Panc1 (cell line): ENCODE measurements around the gene C1orf116. TPM values are rescaled to one million over a fixed set of nuclear protein-coding genes. Genes with fewer than 3 reads are reported as not detected.

Source experiments
- ATAC-seq: fragments of 200-7000 bp; cut with Tn5 transposase; 2 replicates; pipeline ENCODE4 v1.9.1; 2020; ENCODE audit warnings: mild to moderate bottlenecking, moderate library complexity
- BruUV-seq: library from RNA; stranded (reverse); fragments of 400-500 nt; replicated peaks from 2 replicates; lab custom pipeline; 2021; lab: Mats Ljungman, UMichigan
- CTCF ChIA-PET: fragments of 300-600 bp; sonication (Branson Sonifier 250); formaldehyde crosslinking; loops from one replicate; lab custom pipeline; 2022; ENCODE audit warnings: antibody characterized with exemption; lab: Charles Lee
- POLR2A ChIA-PET: fragments of 300-600 bp; sonication (Branson Sonifier 250); formaldehyde crosslinking; loops from one replicate; lab custom pipeline; 2022; ENCODE audit warnings: antibody characterized with exemption; lab: Charles Lee
- DNase-seq: peaks from one replicate; pipeline ENCODE4 v3.0.0-alpha.2; 2010; ENCODE audit warnings: low read depth, low spot score
- H3K27ac ChIP-seq: 2 replicates; pipeline ENCODE4 v1.5.1; 2011; ENCODE audit warnings: mild to moderate bottlenecking, low read length, inconsistent platforms
- H3K27me3 ChIP-seq: fragments of 200-500 bp; sonication (Bioruptor generic); 2 replicates; pipeline ENCODE4 v1.6.0; 2014; ENCODE audit warnings: low read length, inconsistent platforms; ENCODE audit not compliant: control insufficient read depth, insufficient read depth
- H3K36me3 ChIP-seq: fragments of 200-500 bp; sonication (Bioruptor generic); 2 replicates; pipeline ENCODE4 v1.5.1; 2014; ENCODE audit warnings: inconsistent platforms, mild to moderate bottlenecking, low read length, moderate library complexity; ENCODE audit not compliant: control insufficient read depth, insufficient read depth
- H3K4me1 ChIP-seq: 2 replicates; pipeline ENCODE4 v1.5.1; 2011; ENCODE audit warnings: inconsistent platforms, mild to moderate bottlenecking, low read length, moderate library complexity; ENCODE audit not compliant: control insufficient read depth, insufficient read depth
- H3K4me3 ChIP-seq, 2 experiments: 2 replicates each; pipeline ENCODE4 v1.5.1; 2011 to 2012; ENCODE audit warnings: low read depth in 2 of 2, low read length in 2 of 2, mild to moderate bottlenecking in 2 of 2, inconsistent platforms in 1 of 2, moderate library complexity in 1 of 2
- H3K9me3 ChIP-seq: fragments of 200-500 bp; sonication (Bioruptor generic); 2 replicates; pipeline ENCODE4 v1.5.1; 2014; ENCODE audit warnings: low read depth, mild to moderate bottlenecking, inconsistent platforms, low read length, moderate library complexity; ENCODE audit not compliant: control insufficient read depth, insufficient read depth
- POLR2AphosphoS5 ChIP-seq: IDR thresholded peaks from 2 replicates; pipeline ENCODE4 v1.6.1; 2012; ENCODE audit warnings: mild to moderate bottlenecking, low read depth, low read length, moderate library complexity
- SIN3A ChIP-seq: IDR thresholded peaks from 2 replicates; pipeline ENCODE4 v1.6.1; 2012; ENCODE audit warnings: low read depth, mild to moderate bottlenecking, low read length, moderate library complexity, borderline replicate concordance; ENCODE audit not compliant: insufficient read depth
- TCF7L2 ChIP-seq: IDR thresholded peaks from 2 replicates; pipeline ENCODE4 v1.6.1; 2011; ENCODE audit warnings: mild to moderate bottlenecking, low read depth, low read length, inconsistent platforms
- in situ Hi-C: cut with HindIII; loops from 2 replicates; pipeline ENCODE4 v1.10.0; 2016; ENCODE audit warnings: low sequenced_read_pairs, low pct_unique_long_range_greater_than_20kb
- intact Hi-C: fragments of 100-400 bp; cut with micrococcal nuclease; formaldehyde crosslinking; loops from one replicate; pipeline ENCODE4 v1.10.0; 2022; ENCODE audit not compliant: unreplicated experiment
- total RNA-seq: library from RNA; stranded (reverse); gene quantifications from one replicate; pipeline ENCODE4 v1.2.1, GENCODE V29; 2021; ENCODE audit not compliant: unreplicated experiment
- TF ChIP-seq, protein P1 (sequence below), 2 experiments: IDR thresholded peaks; 2 replicates each; pipeline ENCODE4 v1.6.1; 2011 to 2012; ENCODE audit warnings: low read depth in 2 of 2, control low read depth in 1 of 2, low read length in 1 of 2, mild to moderate bottlenecking in 1 of 2, moderate library complexity in 1 of 2; ENCODE audit not compliant: insufficient read depth in 1 of 2
- TF ChIP-seq, protein P2 (sequence below): fragments of 450-650 bp; IDR thresholded peaks from 2 replicates; pipeline ENCODE4 v1.5.1; 2017; ENCODE audit warnings: mild to moderate bottlenecking

Gene C1orf116
- total RNA-seq, 1 experiment from 2014 or later, result 0.08 TPM

DNA sequence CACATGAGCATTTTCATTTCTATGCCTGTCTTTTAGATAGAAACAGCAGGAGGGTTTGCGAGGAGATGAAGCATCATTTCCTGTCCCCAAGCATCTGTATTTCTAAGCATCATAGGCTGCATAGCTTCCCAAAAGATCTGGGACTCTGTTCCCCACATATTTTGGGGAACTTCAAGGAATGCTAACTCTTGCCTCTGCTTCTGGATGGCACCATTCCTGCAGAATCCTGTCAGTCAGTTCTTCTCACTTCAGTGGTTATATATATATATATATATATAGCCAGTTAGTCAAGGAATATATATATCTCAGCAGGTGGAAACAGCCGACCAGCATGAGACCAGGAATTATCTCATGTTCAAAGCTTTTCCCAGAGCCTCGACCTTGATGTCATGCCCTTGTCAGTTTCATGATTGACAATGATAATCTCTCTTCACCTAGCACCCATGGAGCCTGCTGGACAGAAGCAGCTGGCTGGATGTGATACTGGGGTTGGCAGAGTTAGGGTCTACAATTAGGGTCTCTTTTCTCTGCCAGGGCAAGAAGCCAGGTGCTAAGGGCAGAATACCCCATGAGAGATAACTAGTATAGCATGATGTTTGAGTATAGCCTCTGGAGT, 22.9 kb upstream of the C1orf116 start:
- Histone ChIP-seq H3K27me3 (no peaks in the 10 kb centered on the region), H3K4me3 (no peak overlapping the region), H3K36me3 (peaks cover 3% of the 10 kb centered on the region), H3K27ac (no peak overlapping the region), H3K9me3 (no peaks in the 10 kb centered on the region), H3K4me1 (peaks cover 12% of the 10 kb centered on the region)
- POLR2A ChIA-PET, result interaction anchor here (0.7 kb wide), 1 partner anchor 443 kb away, joined by 4 read pairs; no protein-coding TSS in a partner anchor
- TF ChIP-seq, protein P1, sequence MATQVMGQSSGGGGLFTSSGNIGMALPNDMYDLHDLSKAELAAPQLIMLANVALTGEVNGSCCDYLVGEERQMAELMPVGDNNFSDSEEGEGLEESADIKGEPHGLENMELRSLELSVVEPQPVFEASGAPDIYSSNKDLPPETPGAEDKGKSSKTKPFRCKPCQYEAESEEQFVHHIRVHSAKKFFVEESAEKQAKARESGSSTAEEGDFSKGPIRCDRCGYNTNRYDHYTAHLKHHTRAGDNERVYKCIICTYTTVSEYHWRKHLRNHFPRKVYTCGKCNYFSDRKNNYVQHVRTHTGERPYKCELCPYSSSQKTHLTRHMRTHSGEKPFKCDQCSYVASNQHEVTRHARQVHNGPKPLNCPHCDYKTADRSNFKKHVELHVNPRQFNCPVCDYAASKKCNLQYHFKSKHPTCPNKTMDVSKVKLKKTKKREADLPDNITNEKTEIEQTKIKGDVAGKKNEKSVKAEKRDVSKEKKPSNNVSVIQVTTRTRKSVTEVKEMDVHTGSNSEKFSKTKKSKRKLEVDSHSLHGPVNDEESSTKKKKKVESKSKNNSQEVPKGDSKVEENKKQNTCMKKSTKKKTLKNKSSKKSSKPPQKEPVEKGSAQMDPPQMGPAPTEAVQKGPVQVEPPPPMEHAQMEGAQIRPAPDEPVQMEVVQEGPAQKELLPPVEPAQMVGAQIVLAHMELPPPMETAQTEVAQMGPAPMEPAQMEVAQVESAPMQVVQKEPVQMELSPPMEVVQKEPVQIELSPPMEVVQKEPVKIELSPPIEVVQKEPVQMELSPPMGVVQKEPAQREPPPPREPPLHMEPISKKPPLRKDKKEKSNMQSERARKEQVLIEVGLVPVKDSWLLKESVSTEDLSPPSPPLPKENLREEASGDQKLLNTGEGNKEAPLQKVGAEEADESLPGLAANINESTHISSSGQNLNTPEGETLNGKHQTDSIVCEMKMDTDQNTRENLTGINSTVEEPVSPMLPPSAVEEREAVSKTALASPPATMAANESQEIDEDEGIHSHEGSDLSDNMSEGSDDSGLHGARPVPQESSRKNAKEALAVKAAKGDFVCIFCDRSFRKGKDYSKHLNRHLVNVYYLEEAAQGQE (IDR thresholded peaks at IDR 0.05; ENCODE audit: insufficient read depth in 1 of 2, low read depth in 2 of 2, low read length in 1 of 2), result no peak
- no peak for TF ChIP-seq POLR2AphosphoS5
- TF ChIP-seq, protein P2, sequence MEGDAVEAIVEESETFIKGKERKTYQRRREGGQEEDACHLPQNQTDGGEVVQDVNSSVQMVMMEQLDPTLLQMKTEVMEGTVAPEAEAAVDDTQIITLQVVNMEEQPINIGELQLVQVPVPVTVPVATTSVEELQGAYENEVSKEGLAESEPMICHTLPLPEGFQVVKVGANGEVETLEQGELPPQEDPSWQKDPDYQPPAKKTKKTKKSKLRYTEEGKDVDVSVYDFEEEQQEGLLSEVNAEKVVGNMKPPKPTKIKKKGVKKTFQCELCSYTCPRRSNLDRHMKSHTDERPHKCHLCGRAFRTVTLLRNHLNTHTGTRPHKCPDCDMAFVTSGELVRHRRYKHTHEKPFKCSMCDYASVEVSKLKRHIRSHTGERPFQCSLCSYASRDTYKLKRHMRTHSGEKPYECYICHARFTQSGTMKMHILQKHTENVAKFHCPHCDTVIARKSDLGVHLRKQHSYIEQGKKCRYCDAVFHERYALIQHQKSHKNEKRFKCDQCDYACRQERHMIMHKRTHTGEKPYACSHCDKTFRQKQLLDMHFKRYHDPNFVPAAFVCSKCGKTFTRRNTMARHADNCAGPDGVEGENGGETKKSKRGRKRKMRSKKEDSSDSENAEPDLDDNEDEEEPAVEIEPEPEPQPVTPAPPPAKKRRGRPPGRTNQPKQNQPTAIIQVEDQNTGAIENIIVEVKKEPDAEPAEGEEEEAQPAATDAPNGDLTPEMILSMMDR, result no peak
- no peak for TF ChIP-seq TCF7L2
- TF ChIP-seq SIN3A, result no peak
- in situ Hi-C loops (no loop called here), intact Hi-C loops (no loop called here)
- ATAC-seq (no peak), DNase-seq (no peak)
- no TSS peak for BruUV-seq
- CTCF ChIA-PET, result no interaction called here

DNA sequence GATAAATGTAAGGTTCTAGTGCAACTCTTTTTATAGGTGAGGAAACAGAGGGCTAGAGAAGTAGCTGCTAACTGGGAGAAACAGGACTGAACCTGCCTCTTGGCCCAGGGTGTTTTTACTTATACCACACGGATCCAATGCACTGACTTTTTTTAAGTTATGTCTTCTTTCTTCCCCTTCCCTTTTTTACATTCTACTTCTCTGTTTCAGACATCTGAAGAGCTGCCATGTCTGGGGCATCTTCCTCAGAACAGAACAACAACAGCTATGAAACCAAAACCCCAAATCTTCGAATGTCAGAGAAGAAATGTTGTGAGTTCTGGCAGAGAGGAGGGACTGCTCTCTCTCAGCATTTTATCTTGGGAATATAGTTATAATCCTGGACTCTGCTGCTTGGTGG, 21.9 kb upstream of the C1orf116 start:
- Histone ChIP-seq H3K36me3 (peaks cover 11% of the 10 kb centered on the region; the same call in 1 of the 2 replicates), H3K27ac (0 out of 2 replicates have a peak overlapping the region, but pooled peaks have one; percentile 26), H3K4me1 (peaks cover 16% of the 10 kb centered on the region), H3K4me3 (no peak overlapping the region), H3K27me3 (no peaks in the 10 kb centered on the region), H3K9me3 (no peaks in the 10 kb centered on the region)
- DNase-seq (no peak), ATAC-seq (no peak)
- intact Hi-C loops, result no loop called here
- CTCF ChIA-PET, result no interaction called here
- POLR2A ChIA-PET, result no interaction called here
- no TSS peak for BruUV-seq
- TF ChIP-seq TCF7L2 (no peak), POLR2AphosphoS5 (no peak), SIN3A (no peak)
- TF ChIP-seq, protein P1 (IDR thresholded peaks at IDR 0.05; ENCODE audit: insufficient read depth in 1 of 2, low read depth in 2 of 2, low read length in 1 of 2), result no peak
- TF ChIP-seq, protein P2, result no peak
- in situ Hi-C loops, result no loop called here
